ENCODE data around the gene TPI1. TPM values are rescaled to one million over a fixed set of nuclear protein-coding genes. Genes with fewer than 3 reads are reported as not detected.
A peak's percentile ranks its signal among the peaks of the same experiment; 100 is the strongest.
"Not testable (repeated sequence)": the region's sequence is repeated elsewhere in the genome, so short reads cannot be mapped to it uniquely, and the experiment has no call there.

Gene TPI1
- total RNA-seq, 1 donor from 2014 or later = 1,630 TPM

GRCh38 chr12:6891646-6892001 is 24.3 kb downstream of the TPI1 start:
- peaks cover 10% of the 10 kb centered on the region for H3K36me3 Mint-ChIP-seq (ENCODE audit: low read depth)
- no peaks in the 10 kb centered on the region for H3K9me3 Mint-ChIP-seq
- peaks cover 21% of the 10 kb centered on the region for H3K4me1 Mint-ChIP-seq
- intact Hi-C loops (cut with micrococcal nuclease) = loop anchor here (1.0 to 2.0 kb wide), 6 partner anchors 13 to 79 kb away; partner anchors contain the start of genes C12orf57, EMG1, ENO2 and LRRC23
- no peak for DNase-seq
- peak overlapping the region; percentile 83 for H3K4me3 Mint-ChIP-seq
- no peaks in the 10 kb centered on the region for H3K27me3 Mint-ChIP-seq
- peak overlapping the region; percentile 97 for H3K27ac Mint-ChIP-seq

- H3K9me3 Mint-ChIP-seq; H3K27me3 Mint-ChIP-seq; DNase-seq; intact Hi-C loops (cut with micrococcal nuclease); H3K36me3 Mint-ChIP-seq (ENCODE audit: low read depth): not testable (repeated sequence)
- Mint-ChIP-seq H3K4me1 (peaks cover 21% of the 10 kb centered on the region), H3K4me3 (peak overlapping the region; percentile 83), H3K27ac (peak overlapping the region; percentile 64)
These were observed 25.4 kb downstream of the TPI1 start for GRCh38 chr12:6892683-6893082.

- Mint-ChIP-seq H3K4me1 (peaks cover 18% of the 10 kb centered on the region), H3K36me3 (ENCODE audit: low read depth) (peaks cover 5% of the 10 kb centered on the region), H3K27me3 (no peaks in the 10 kb centered on the region), H3K27ac (no peak overlapping the region), H3K9me3 (no peaks in the 10 kb centered on the region), H3K4me3 (no peak overlapping the region)
- intact Hi-C loops (cut with micrococcal nuclease) = no loop called here
- DNase-seq = no peak
These were observed 27.0 kb downstream of the TPI1 start for GRCh38 chr12:6894321-6894720.

GRCh38 chr12:6896846-6897435 is 29.6 kb downstream of the TPI1 start:
- Mint-ChIP-seq H3K36me3 (ENCODE audit: low read depth) (no peaks in the 10 kb centered on the region), H3K27ac (no peak overlapping the region)

GRCh38 chr12:6899427-6899826 is 32.1 kb downstream of the TPI1 start:
- Mint-ChIP-seq H3K27ac (no peak overlapping the region), H3K9me3 (no peaks in the 10 kb centered on the region), H3K36me3 (ENCODE audit: low read depth) (no peaks in the 10 kb centered on the region), H3K4me1 (peaks cover 8% of the 10 kb centered on the region), H3K27me3 (no peaks in the 10 kb centered on the region), H3K4me3 (no peak overlapping the region)
- no peak for DNase-seq
- intact Hi-C loops (cut with micrococcal nuclease) = no loop called here

More at GRCh38 chr12:6896846-6897435, 29.6 kb downstream of the TPI1 start:
- no peak for DNase-seq
- Mint-ChIP-seq H3K4me3 (no peak overlapping the region), H3K27me3 (no peaks in the 10 kb centered on the region), H3K4me1 (peaks cover 14% of the 10 kb centered on the region), H3K9me3 (no peaks in the 10 kb centered on the region)
- intact Hi-C loops (cut with micrococcal nuclease) = no loop called here

GRCh38 chr12:6899837-6900519 is 32.6 kb downstream of the TPI1 start:
- H3K27ac Mint-ChIP-seq = no peak overlapping the region
- DNase-seq = peak; percentile 71

GRCh38 chr12:6902448-6902847 is 35.1 kb downstream of the TPI1 start:
- Mint-ChIP-seq H3K27me3 (no peaks in the 10 kb centered on the region), H3K4me3 (no peak overlapping the region), H3K27ac (no peak overlapping the region), H3K9me3 (no peaks in the 10 kb centered on the region), H3K4me1 (peaks cover 8% of the 10 kb centered on the region), H3K36me3 (ENCODE audit: low read depth) (no peaks in the 10 kb centered on the region)
- intact Hi-C loops (cut with micrococcal nuclease) = no loop called here
- no peak for DNase-seq

More at GRCh38 chr12:6899837-6900519, 32.6 kb downstream of the TPI1 start:
- no peaks in the 10 kb centered on the region for H3K9me3 Mint-ChIP-seq
- H3K4me3 Mint-ChIP-seq = no peak overlapping the region
- intact Hi-C loops (cut with micrococcal nuclease) = no loop called here
- H3K27me3 Mint-ChIP-seq = no peaks in the 10 kb centered on the region
- no peaks in the 10 kb centered on the region for H3K36me3 Mint-ChIP-seq (ENCODE audit: low read depth)
- peaks cover 8% of the 10 kb centered on the region for H3K4me1 Mint-ChIP-seq

GRCh38 chr12:6903722-6904121 is 36.4 kb downstream of the TPI1 start:
- H3K36me3 Mint-ChIP-seq (ENCODE audit: low read depth) = no peaks in the 10 kb centered on the region
- intact Hi-C loops (cut with micrococcal nuclease) = loop anchor here (1.0 kb wide), 3 partner anchors 12 to 30 kb away; partner anchors contain the start of gene SPSB2
- H3K27me3 Mint-ChIP-seq = peaks cover 2% of the 10 kb centered on the region
- peaks cover 8% of the 10 kb centered on the region for H3K4me1 Mint-ChIP-seq
- no peak overlapping the region for H3K27ac Mint-ChIP-seq
- no peak for DNase-seq
- H3K9me3 Mint-ChIP-seq = no peaks in the 10 kb centered on the region
- no peak overlapping the region for H3K4me3 Mint-ChIP-seq

- Mint-ChIP-seq H3K36me3 (ENCODE audit: low read depth) (no peaks in the 10 kb centered on the region), H3K4me3 (no peak within 1 kb of the TSS), H3K27ac (peak within 1 kb of the TSS; percentile 17), H3K27me3 (peaks cover 2% of the 10 kb centered on the region), H3K9me3 (no peaks in the 10 kb centered on the region), H3K4me1 (peaks cover 6% of the 10 kb centered on the region)
- intact Hi-C loops (cut with micrococcal nuclease) = loop anchor here (1.0 kb wide), 3 partner anchors 13 to 31 kb away; partner anchors contain the start of gene SPSB2
- DNase-seq = peak; percentile 100
These were observed 37.2 kb downstream of the TPI1 start, which contains the start of gene LRRC23 for GRCh38 chr12:6904280-6905276. LRRC23 (plus strand) TSS chr12:6904822; CDS start chr12:6905634, 812 bp downstream.

- intact Hi-C loops (cut with micrococcal nuclease) = no loop called here
- Mint-ChIP-seq H3K27ac (no peak overlapping the region), H3K9me3 (no peaks in the 10 kb centered on the region), H3K4me3 (no peak overlapping the region), H3K4me1 (no peaks in the 10 kb centered on the region), H3K36me3 (ENCODE audit: low read depth) (no peaks in the 10 kb centered on the region), H3K27me3 (peaks cover 2% of the 10 kb centered on the region)
- no peak for DNase-seq
These were observed 38.2 kb downstream of the TPI1 start for GRCh38 chr12:6905414-6906040.

- not testable (repeated sequence) for H3K36me3 Mint-ChIP-seq (ENCODE audit: low read depth)
These were observed 40.8 kb downstream of the TPI1 start for GRCh38 chr12:6908141-6908540.

GRCh38 chr12:6909421-6910145 is 42.3 kb downstream of the TPI1 start:
- intact Hi-C loops (cut with micrococcal nuclease) = no loop called here
- no peaks in the 10 kb centered on the region for H3K36me3 Mint-ChIP-seq (ENCODE audit: low read depth)
- H3K27ac Mint-ChIP-seq = no peak overlapping the region
- H3K4me1 Mint-ChIP-seq = peaks cover 11% of the 10 kb centered on the region
- H3K4me3 Mint-ChIP-seq = no peak overlapping the region
- no peaks in the 10 kb centered on the region for H3K9me3 Mint-ChIP-seq
- peak; percentile 65 for DNase-seq
- peaks cover 2% of the 10 kb centered on the region for H3K27me3 Mint-ChIP-seq

More at GRCh38 chr12:6908141-6908540, 40.8 kb downstream of the TPI1 start:
- H3K9me3 Mint-ChIP-seq; H3K27me3 Mint-ChIP-seq; intact Hi-C loops (cut with micrococcal nuclease); H3K27ac Mint-ChIP-seq; DNase-seq; H3K4me3 Mint-ChIP-seq; H3K4me1 Mint-ChIP-seq: not testable (repeated sequence)
